ENCODE data around the gene ST7.

DNA sequence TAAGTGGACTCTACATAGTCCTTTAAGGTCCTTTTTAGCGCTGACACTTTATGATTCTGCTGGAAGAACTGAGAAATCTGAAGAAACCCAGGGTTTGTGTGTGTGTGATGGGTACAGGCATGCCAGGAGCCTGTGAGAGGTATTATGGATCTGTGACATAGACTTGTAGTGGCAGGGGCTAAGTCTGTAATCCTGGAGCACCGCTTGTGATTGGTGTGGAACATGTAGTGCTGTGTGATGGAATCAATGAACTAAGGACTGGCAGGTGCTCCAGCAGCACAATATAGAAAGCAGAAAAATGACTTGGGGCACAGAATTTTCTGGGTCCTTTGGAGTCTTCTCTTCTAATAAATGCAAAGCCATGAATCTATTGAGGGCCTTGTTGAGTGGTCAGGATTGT lies 163.9 kb downstream of the ST7 start:
- TF ChIP-seq PPARA (CRISPR knock-in tag; IDR thresholded peaks at IDR 0.05; ENCODE audit: borderline replicate concordance) (no peak), SNAI2 (CRISPR knock-in tag; IDR thresholded peaks at IDR 0.05) (no peak), ZFP3 (CRISPR knock-in tag; IDR thresholded peaks at IDR 0.05) (no peak), ARNTL (CRISPR knock-in tag; IDR thresholded peaks at IDR 0.05; ENCODE audit: borderline replicate concordance, low read depth) (no peak), CREB5 (CRISPR knock-in tag; IDR thresholded peaks at IDR 0.05; ENCODE audit: low read depth) (no peak), ZFP30 (CRISPR knock-in tag; IDR thresholded peaks at IDR 0.05) (no peak), ZNF565 (CRISPR knock-in tag; conservative IDR thresholded peaks at IDR 0.05; ENCODE audit: low read depth) (no peak), ZNF70 (CRISPR knock-in tag; IDR thresholded peaks at IDR 0.05) (no peak), OSR1 (CRISPR knock-in tag; IDR thresholded peaks at IDR 0.05) (no peak), BACH2 (CRISPR knock-in tag; IDR thresholded peaks at IDR 0.05; ENCODE audit: borderline replicate concordance) (no peak), RARB (CRISPR knock-in tag; IDR thresholded peaks at IDR 0.05) (no peak), CSDC2 (CRISPR knock-in tag; IDR thresholded peaks at IDR 0.05) (no peak)

Measured in SK-N-SH treated with all-trans-retinoic acid at 6 μM for 48 hours (cell line).